RPMI7951 (cell line): ENCODE measurements around the gene LMOD1. TPM values are rescaled to one million over a fixed set of nuclear protein-coding genes. Genes with fewer than 3 reads are reported as not detected.
A peak's percentile ranks its signal among the peaks of the same experiment; 100 is the strongest.
"Not testable (repeated sequence)": the region's sequence is repeated elsewhere in the genome, so short reads cannot be mapped to it uniquely, and the experiment has no call there.

Experiments used
- DNase-seq: peaks from one replicate; pipeline ENCODE4 v3.0.0-alpha.2; 2012; ENCODE audit warnings: low read depth
- total RNA-seq: library from RNA; depleted of rRNA; stranded (reverse); fragments of >200 nt; shearing (Covaris generic); gene quantifications from 2 replicates; pipeline ENCODE4 v1.2.3, GENCODE V29; 2014; rRNA removed

LMOD1 gene
- total RNA-seq = 0.49 and 0.60 TPM in 2 replicates

DNA sequence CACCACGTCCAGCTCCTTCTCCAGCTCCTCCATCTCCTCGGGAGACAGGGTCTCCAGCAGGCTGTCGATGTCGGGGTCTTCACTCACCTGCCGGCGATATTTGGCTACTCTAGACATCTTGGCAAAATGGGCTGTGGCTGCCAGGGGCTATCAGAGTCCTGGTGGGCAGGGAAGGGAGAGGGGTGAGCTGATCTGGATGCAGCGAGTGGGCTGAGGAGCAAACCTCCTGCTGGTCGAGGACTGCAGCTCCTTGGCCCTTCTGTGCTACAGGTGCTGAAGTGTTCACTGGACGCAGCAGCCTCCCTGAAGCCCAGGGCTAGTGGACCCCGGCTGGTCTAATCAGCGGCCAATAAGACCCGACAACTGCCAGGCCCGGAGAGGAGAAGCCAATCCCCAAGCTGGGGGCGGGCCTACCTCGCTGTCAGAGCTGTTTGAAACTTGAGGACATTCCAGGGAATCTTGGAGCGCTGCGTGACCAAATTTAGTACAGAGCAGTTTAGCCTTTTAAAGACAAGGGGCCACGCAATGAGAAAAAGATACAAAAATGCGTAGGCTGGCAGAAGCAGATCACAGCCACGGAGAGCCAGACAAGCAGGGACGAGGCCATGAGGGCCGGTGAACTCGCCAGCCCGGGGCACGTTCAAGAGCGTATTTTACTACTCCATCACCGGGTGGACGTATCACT lies at the start of gene LMOD1:
Gene LMOD1, minus strand, starts transcription at position 325 of the 685 bp plus-strand sequence. Its CDS starts 208 bp downstream, at position 117.
- DNase-seq = peak; percentile 86

DNA sequence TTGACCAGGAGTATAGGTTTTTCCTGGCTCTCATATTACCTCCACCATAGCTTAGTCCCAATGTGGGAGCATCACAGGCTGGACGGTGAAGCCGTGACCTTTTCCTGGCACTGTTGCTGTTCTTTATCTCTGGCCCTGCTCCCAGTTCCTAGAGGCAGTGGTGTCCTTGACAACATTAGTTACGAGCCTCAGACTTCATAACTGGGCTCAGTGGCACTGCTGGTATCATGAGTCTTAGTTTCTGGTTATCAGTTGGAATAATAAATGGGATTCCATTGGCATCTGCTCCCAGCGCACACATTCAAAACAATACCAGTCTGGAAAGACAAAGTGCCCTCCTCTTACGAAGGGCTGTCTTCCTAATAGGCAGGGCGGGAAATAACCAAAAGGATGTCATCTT lies 44.1 kb upstream of the LMOD1 start:
- DNase-seq = no peak

DNA sequence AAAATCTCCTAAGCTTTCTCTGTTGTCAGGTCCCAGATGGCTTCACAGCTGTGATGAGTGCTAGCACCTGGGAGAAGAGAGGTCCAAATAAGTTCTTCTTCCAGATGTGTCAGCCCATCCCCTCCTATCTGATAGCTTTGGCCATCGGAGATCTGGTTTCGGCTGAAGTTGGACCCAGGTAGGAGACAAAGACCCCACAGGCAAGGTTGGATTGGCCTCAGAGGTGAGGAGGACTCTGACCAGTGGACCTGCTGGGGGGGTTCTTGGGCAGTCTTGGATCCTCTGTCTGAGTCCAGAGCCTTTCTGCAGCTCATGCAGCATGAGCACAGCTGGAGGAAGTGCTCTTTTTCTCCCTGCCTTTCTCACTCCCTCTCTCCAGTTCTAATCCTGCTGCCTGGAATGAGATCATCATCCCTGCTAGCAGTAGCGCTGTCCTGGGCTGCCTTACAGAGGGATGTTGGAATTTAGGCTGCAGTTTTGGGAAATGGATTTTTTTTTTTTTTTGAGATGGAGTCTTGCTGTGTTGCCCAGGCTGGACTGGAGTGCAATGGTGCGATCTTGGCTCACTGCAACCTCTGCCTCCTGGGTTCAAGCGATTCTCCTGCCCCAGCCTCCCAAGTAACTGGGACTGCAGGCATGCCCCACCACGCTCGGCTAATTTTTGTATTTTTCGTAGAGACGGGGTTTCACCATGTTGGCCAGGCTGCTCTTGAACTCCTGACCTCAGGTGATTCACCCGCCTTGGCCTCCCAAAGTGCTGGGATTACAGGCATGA lies 43.2 kb upstream of the LMOD1 start:
- DNase-seq = no peak

DNA sequence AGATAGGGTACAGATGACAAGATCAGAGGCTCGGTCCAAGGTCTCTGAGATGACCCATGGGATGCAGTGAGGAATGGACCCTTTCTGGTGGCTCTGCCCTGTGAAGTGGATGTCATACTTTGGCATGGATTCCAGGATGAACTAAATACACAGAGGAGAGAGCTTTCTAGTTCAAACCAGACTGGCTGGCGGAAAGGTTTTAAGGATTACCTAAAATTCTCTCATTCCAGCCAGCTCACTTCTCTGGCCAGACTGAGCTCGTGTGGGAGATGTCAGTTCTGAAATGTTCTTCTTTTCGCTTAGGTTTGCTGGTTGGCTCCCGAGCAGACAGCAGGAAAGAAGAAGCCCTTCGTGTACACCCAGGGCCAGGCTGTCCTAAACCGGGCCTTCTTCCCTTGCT lies 42.3 kb upstream of the LMOD1 start:
- no peak for DNase-seq

DNA sequence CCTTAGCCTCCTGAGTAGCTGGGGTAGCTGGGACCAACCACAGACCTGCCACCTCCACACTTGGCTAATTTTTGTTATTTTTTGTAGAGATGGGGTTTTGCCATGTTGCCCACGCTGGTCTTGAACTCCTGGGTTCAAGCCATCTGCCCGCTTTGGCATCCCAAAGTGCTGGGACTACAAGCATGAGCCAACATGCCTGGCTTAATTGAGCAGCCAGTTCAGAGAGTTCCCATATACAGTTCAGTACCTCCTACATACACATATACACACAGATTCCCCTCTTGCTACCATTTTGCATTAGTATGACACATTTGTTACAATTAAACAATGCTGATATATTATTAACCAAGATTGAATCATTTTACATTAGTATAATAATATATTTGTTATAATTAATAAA lies 39.0 kb upstream of the LMOD1 start:
- DNase-seq = no peak

DNA sequence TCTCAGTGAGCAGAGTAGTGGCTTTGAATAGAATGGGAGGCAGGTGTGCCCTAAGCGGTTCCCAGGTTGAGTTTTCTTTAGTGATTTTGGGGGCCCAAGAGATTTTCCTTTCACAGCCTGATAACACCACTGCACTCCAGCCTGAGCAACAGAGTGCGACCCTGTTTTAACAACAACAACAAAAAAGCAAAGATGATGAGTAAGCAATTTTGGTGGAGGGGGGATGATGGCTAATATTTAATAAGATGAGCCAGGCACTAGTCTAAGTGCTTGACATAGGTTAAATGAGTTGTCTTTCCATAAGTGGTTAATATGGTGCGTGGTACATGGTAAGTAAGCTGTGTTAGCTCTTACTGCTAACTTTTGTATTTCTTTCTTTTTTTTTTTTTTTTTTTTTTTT lies 38.1 kb upstream of the LMOD1 start:
- DNase-seq = no peak

DNA sequence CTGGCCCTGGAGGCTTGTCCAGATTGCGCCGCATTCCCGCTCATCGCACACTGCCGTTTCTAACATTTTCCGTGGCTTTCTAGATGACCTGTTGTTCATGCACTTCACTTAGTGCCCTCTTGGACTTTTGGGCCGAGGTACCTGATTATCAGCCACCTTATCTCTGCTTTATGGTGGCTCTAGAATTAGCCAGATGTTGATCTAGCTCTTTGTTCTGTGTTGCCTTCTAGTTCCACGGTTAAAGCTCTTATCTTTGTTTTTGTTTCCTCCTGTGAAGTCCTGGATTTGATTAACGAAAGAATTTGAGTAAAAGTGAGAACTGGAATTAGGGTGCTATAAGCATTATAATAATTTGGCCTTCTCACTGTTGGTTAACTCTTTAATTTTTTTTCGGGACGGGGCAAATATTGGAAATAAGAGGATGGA lies 37.0 kb upstream of the LMOD1 start:
- DNase-seq = no peak

DNA sequence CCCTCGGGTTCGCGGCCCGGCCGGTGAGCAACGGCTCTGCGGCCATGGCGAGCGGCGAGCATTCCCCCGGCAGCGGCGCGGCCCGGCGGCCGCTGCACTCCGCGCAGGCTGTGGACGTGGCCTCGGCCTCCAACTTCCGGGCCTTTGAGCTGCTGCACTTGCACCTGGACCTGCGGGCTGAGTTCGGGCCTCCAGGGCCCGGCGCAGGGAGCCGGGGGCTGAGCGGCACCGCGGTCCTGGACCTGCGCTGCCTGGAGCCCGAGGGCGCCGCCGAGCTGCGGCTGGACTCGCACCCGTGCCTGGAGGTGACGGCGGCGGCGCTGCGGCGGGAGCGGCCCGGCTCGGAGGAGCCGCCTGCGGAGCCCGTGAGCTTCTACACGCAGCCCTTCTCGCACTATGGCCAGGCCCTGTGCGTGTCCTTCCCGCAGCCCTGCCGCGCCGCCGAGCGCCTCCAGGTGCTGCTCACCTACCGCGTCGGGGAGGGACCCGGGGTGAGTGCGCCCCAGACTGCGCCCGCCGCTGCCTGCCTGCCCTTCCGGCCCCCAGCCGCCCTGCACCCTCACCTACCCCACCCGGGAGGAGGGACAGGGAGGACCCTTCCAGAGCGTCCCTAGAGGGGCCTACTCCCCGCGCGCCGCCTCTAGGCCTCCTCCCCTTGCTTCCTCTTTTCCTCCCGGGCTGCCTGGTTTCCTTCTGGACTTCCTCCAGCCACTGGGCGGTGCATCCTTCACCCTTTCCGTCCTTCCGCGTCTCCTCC lies 36.5 kb upstream of the LMOD1 start, which contains the start of gene RNPEP:
Gene RNPEP, plus strand, starts transcription at position 26 of the 757 bp plus-strand sequence. Its CDS starts 19 bp downstream, at position 45.
- peak; percentile 84 for DNase-seq

DNA sequence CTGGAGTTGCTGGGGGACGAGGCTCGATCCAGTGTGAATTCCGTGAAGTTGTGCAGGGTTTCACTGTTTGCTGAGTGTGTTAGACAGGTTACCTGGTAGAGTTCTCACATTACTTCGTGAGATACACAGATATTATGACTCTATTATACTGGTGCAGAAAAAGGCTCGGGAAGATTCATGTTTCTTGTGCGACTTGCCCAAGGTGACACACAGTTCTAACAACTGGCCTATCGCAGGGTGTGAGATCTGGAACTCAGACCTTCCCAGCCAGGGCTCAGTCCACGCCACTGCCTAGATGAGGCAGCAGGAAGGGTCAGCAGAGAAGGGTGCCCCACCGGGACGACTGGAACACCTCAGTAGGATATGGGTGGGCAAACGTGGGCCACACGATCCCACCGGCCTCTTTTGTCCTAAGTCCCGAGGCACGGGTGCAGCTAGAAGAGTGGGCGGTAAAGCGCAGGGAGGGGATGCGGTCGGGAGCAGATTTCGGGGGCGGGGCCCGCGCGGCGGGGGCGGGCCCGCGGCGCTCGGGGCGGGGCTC lies 35.8 kb upstream of the LMOD1 start:
- no peak for DNase-seq

DNA sequence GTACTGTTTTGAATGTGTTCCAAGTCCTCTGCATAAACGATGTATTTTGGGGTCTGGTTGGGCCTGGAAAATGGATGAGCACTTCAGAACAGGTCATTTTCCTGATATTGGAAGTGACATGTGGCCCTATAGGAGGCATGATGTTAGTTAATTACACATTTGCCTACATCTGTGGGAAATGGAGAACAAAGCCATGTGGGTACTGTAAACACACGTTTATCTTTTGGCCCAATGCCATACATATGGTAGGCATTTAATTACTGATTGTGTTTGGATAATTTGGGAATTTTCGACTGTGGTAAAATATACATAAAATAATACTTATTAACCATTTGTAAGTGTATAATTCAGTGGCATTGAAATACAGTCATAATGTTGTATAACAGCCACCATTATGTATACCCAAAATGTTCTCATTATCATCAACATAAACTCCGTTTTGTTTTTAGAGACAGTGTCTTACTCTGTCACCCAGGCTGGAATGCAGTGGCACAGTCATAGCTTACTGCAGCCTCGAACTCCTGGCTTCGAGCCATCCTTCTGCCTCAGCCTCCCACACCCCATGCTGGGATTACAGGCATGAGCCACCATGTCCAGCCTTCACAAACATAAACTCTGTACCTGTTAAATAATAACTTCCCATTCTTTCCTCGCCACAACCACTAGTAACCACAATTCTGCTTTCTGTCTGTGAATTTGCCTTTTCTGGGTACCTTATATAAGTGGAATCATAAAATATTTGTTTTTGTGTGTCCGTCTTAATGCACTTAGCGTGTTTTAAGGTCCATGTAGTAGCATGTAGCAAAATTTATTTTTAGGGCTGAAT lies 24.2 kb upstream of the LMOD1 start:
- peak; percentile 13 for DNase-seq

DNA sequence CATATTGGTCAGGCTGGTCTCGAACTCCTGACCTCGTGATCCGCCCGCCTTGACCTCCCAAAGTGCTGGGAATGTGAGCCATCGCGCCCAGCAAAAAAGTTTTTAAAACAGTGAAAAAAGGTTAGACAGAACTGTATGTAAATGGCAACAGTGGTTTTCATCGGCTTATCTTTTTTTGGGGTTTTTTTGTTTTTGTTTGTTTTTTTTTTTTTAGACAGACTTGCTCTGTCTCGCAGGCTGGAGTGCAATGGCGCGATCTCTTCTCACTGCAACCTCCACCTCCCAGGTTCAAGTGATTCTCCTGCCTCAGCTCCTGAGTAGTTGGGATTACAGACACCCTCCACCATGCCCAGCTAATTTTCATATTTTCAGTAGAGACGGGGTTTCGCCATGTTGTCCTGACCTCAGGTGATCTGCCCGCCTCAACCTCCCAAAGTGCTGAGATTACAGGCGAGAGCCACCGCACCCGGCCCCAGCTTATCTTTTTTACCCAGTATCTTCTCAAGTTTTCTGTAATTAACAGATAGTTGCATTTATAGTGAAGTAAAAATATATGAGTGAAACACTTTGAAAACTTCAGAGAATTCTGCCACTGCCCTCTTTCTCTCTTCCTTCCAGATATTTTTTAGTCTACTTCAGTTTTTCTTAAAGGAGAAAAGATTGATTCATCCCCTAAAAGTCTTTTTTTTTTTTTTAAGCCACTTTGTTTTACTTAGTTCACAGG lies 22.0 kb upstream of the LMOD1 start:
- DNase-seq = no peak

DNA sequence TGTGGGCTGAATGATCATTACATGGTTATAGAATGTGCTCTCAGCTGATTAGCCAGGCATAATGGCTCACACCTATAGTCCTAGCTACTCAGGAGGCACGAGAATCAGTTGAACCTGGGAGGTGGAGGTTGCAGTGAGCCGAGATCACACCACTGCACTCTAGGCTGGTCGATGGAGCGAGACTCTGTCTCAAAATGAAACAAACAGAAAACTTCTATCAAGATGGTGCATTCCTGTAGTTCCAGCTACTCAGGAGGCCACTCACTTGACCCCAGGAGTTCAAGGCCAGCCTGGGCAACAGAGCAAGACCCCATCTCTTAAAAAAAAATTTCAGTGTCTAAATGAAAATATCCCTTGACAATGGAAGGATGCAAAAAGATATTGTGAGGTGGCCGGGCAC lies 19.8 kb upstream of the LMOD1 start:
- no peak for DNase-seq

DNA sequence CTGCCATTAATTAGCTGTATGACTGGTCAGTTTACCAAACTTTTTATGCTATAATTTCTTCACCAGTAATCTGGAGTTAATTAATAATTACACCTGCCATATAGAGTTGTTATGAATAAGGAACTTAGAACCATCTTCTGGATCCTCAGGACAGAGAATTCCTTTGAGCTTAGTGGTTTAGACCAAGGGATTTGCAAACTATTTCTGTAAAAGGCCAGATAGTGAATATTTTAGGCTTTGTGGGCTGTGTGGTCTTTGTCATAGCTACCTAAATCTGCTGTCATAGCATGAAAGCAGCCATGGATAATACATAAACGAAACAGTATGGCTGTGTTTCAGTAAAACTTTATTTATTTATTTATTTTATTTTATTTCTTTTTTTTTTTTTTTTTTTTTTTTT lies 17.9 kb upstream of the LMOD1 start:
- DNase-seq = no peak

DNA sequence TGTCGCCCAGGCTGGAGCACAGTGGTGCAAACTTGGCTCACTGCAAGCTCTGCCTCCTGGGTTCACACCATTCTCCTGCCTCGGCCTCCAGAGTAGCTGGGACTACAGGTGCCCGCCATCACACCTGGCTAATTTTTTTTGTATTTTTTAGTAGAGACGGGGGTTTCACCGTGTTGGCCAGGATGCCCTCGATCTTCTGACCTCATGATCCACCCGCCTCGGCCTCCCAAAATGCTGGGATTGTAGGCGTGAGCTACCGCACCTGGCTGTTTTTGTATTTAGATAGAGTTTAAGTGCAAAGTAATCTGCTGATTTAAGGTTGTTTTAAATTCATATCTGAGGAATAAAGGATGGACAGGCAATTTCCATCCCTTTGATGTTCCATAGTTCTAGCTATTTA lies 16.0 kb upstream of the LMOD1 start:
- not testable (repeated sequence) for DNase-seq

DNA sequence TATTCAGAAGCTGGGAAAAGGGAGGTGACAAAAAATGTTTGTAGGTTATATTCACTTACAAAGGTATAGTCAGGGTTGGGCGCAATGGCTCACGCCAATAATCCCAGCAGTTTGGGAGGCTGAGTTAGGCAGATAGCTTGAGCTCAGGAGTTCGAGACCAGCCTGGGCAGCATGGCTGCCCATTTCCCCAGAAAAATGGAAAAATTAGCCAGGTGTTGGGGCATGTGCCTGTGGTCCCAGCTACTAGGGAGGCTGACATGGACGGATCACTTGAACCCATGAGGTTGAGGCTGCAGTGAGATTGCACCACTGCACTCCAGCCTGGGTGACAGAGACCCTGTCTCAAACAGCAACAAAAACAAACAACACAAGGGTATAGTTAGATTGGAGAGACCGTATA lies 12.0 kb upstream of the LMOD1 start:
- no peak for DNase-seq

DNA sequence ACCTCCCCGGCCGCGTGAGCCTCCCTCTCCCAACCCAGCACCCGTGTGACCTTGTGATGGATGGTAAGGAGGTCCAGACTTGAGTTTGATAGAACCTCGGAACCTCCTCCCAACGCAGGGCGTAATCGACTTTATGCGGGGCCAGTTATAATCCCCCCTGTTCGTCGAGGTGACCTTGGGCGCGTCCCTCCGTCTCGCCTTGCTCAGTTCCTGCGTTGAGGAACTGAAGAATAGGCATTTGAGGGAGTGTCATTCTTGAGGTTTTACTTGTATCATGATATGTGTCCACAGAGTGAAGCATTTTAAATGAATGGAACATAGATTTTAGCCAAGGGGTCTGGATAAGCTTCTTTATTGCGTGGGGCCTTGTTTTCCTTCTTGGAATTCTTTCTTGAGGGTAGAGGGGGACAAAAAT lies 9.4 kb upstream of the LMOD1 start:
- DNase-seq = no peak

DNA sequence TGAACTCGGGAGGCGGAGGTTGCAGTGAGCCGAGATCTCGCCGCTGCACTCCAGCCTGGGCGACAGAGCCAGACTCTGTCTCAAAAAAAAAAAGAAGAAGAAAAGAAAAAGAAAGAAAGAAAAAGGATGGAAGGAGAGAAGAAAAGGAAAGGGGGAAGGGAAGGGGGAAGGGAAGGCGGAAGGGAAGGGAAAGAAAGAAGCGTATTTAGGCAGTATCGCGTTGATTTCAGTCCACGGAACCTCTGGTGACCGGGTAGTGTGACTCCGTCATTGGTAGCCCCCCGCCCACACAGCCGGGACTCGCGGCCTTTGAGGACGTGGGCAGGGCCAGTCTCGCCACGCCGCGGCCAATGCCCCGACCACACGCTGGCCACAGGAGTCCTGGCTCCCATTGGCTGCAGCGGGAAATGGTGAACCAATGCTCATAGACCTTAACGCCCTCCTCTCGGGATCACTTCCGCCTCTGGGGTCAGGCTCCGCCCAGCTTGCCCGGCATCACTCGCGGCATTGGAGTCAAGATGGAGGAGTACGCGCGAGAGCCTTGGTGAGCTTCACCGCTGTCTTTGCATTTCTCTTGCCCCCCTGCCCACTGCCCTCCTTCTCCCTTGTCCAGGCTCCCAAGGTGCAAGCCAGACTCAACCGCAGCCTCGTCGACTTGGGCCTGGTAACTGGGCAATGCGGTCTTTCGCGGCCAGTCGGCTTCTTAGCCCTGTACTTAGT lies 8.8 kb upstream of the LMOD1 start, which contains the start of gene TIMM17A:
Gene TIMM17A, plus strand, starts transcription at position 495 of the 720 bp plus-strand sequence. Its CDS starts 24 bp downstream, at position 519.
- peak; percentile 98 for DNase-seq

DNA sequence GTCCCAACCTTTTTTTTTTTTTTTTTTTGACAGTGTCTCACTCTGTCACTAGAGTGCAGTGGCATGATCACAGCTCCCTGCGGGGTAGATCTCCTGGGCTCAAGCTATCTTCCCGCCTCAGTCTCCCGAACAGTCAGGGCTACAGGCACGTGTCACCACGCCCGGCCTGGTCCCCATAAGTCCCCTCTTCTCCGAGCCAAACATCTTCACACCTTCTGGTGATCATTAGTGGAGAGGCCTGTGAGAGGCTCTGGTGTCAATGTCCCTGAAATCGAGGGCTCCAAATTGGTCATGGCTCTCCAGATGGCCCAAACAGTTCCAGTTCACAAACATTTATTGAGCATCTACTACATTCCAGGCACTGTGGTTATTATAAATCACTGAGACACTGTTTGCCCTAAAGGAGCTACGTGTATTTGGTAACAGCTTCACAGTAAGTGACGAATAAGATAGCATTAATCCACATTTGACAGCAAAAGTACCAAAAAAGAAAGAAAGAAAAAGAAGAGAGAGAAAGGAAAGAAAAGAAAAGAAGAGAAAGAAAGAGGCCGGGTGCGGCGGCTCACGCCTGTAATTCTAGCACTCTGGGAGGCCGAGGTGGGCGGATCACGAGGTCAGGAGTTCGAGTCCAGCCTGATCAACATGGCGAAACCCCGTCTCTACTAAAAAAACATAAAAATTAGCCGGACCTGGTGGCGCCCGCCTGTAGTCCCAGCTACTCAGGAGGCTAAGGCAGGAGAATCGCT lies 8.1 kb upstream of the LMOD1 start:
- peak; percentile 15 for DNase-seq

DNA sequence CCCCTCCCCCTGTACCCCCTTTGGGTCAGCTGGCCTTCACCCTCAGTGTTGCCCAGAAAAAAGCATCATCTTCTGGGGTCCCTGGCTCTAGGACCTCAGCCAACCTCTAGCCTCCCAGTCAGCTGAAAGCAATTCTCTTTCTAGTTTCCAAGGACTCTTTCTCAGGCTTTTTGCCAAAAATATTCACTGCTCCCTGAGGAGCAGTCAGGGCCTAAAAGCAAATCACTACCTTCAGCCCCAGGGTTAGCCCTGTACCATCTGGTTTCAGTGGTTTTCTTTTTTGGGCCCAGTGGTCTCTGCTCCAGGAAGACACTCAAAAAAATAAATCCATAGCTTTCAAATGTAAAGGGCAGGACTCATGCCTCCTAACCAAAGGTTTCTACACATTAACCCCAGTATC lies 3.1 kb upstream of the LMOD1 start:
- no peak for DNase-seq
